Suppressor macrophage treated with lipopolysaccharide for 1 hour (primary cell): ENCODE measurements around the gene FLNB.
"Not testable (repeated sequence)": the region's sequence is repeated elsewhere in the genome, so short reads cannot be mapped to it uniquely, and the experiment has no call there.

Experiments
- DNase-seq, 3 donors: peaks; one replicate each; pipeline ENCODE4 v3.0.0-alpha.2; 2020 to 2022

Gene FLNB

DNA sequence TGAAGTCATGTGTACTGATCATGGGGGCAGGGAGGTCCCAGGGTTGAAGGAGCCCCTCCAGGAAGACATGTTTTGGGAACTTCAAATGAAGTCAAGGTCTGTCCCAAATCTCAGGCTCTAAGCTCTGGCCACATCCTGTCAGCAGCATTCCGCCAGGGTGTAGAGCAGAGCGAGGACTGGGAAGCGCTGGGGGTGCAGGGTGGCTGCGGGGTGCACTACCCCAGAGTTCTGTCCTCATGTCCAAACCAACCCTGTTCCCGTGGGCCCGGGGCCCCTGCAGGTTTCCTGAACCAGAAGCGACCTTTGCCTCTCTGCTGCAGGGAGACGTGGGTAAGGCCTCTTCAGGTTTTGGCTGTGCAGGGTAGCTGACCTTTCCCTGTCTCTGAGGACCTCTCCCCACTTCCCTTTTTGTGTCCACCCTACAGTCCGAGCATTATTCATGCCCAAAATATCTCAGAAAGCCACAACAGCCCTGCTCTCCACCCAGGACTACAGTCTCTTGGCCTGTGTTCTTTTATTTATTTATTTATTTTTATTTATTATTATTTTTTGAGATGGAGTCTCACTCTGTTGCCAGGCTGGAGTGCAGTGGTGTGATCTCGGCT lies 26.6 kb upstream of the FLNB start:
- DNase-seq, result peak in 2 of 3 donors; percentile 33 to 39

- DNase-seq, result peak; percentile 64 to 77 (median 74)
Measured at GRCh38 chr3:57982561-57983243, 25.5 kb upstream of the FLNB start.

GRCh38 chr3:57983734-57984518 lies 24.3 kb upstream of the FLNB start:
- DNase-seq, result peak; percentile 93 to 98 (median 97)

- DNase-seq, result peak in 1 of 3 donors; percentile 46
Measured at GRCh38 chr3:57985176-57985983, 22.8 kb upstream of the FLNB start.

- DNase-seq, result no peak
Measured at GRCh38 chr3:57985984-57986246, 22.3 kb upstream of the FLNB start.

DNA sequence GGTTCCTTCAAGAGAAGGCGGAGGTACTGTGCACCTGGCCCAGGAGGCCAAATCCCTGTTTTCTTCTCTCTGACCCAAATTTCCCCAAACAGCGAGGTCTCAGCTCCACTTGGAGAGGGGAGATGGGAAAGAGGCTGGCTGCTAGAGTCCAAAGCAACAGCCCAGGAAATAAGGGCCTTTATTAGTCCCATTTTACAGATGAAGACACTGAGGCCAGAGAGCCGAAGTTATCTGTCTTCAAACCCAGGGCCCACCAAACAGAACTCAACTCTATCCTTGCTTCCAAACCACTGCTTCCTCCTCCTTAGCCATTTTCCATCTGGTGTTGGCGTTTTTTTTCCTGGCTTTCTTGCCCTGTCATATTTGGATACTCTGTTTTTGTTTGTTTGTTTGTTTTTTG lies 22.0 kb upstream of the FLNB start:
- no peak for DNase-seq

DNA sequence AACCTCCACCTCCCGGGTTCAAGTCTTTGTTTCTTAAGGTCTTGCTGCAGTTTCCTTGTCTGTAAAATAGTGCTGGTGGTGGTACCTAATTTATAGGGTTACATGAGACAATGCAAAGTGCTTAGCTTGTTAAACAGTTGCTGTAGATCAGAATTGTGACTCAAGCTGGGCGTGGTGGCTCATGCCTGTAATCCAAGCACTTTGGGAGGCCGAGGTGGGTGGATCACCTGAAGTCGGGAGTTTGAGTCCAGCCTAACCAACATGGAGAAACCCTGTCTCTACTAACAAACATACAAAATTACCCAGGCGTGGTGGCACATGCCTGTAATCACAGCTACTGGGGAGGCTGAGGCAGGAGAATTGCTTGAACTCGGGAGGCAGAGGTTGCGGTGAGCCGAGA lies 19.0 kb upstream of the FLNB start:
- DNase-seq, result not testable (repeated sequence)

DNA sequence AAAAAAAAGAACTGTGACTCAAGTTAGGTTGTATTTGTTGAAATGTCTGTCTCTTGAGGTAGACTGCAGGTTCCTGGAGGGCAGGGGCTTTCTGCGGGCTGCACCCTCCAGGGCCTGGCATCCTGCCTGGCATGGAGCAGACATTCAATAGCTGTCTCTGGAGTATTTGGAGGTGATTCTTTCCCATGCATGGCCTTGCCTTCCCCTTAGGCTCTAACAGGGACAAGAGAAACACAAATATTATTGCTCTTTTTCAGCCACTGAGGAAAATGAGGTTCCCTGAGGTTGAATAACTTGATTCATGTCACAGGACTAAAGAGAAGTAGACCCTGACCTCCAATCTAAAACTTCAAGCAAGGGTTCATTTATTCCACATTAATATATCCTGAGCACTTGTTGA lies 18.6 kb upstream of the FLNB start:
- DNase-seq, result no peak

DNA sequence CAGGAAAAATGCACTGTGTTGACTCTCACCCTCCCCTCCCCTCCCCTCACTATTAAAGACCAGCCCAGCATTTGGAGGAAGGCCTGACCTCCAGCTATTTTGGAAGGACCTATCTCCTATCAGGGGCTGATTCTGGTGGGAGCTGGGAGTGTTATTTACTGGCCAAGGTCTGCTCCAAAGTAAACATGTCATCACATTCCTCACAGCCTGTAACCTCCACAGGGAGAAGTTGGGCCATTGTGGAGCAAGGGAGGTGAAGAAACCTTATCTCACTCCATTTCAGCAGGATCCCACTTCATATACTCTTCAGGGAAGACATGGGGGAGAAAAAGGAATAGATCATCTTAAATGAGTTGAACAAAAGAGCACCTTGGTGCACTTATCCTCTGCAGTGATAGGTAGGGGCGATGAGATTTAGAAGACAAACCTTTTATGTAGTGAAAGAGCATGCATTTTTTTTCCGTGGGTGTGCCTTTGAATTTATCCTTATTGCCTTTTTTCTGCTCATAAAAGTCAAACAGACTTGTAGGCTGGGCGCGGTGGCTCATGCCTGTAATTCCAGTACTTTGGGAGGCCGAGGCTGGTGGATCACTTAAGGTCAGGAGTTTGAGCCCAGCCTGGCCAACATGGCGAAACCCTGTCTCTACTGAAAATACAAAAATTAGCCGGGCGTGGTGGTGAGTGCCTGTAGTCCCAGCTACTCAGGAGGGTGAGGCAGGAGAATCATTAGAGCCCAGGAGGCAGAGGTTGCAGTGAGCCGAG lies 15.6 kb upstream of the FLNB start:
- no peak for DNase-seq

- peak in 2 of 3 donors; percentile 32 to 40 for DNase-seq
Measured at GRCh38 chr3:57998366-57999283, 9.6 kb upstream of the FLNB start.

DNA sequence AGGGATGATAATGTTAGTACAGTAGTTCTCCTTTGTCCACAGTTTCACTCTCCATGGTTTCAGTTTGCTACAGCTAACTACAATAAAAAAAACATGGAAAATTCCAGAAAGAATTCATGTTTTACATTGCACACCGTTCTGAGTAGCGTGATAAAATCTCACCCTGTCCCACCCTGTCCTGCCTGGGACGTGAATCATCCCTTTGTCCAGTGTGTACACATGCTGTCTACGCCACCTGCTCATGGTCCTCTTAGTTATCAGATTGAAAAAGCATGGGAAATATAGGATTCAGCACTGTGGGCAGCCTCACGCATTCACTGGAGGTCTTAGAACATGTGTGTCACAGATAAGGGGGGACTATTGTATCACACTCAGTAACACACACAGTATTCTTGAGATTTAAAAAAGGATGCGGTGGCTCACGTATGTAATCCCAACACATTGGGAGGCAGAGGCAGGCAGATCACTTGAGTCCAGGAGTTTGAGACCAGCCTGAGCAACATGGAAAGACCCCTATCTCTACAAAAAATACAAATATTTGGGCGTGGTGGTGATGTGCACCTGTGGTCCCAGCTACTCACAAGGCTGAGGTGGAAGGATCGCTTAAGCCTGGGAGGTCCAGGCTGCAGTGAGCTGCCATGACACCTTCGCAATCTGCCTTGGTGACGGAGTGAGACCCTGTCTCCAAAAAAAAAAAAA lies 8.7 kb upstream of the FLNB start:
- no peak for DNase-seq

- DNase-seq, result no peak
Measured at GRCh38 chr3:58000306-58001085, 7.7 kb upstream of the FLNB start.

DNA sequence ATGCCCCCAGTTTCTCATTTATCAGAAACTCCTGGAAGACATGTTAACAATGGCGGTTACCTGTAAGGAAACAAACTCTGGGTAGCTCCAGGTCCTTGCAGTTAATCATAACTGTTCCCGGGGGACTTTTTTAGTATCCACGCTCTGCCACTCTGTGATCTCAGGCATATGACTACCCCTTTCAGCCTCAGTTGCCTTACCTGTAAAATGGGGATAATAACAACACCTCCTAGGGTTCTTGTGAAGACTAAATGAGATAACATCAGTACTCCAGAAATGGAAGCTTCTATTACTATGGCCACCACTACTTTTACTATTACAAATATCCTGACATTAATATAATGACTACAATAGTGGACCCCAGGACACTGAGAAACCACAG lies 7.1 kb upstream of the FLNB start:
- DNase-seq, result no peak

DNA sequence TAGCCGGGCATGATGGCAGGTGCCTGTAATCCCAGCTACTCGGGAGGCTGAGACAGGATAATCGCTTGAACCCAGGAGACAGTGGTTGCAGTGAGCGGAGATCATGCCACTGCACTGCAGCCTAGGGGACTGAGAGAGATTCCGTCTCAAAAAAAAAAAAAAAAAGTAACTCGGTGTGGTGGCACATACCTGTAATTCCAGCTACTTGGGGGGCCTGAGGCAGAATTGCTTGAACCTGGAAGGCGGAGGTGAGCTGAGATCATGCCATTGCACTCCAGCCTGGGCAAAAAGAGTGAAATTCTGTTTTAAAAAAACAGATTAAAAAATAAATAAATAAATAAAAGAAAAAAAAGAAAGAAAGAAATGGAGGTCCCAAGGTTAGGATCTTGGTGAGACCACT lies 6.2 kb upstream of the FLNB start:
- no peak for DNase-seq

DNA sequence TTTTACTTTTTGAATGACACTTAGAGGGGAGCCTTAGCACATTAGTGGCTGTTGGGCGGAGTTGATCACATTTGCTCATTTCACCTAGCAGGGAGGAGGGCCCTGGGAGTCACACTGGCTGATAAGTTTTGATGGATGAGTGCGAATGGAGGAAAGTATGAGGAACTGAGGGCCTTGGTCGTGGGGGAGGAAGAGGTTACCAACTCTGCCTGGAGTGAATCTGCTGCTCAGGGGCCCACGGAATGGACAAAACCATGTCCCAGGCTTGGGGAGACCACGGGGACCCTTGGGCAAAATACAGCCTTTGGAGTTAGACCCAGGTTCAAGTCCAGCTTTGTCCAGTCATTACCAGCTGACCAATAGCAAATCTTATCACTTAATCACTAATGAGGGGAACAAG lies 5.1 kb upstream of the FLNB start:
- DNase-seq, result no peak

DNA sequence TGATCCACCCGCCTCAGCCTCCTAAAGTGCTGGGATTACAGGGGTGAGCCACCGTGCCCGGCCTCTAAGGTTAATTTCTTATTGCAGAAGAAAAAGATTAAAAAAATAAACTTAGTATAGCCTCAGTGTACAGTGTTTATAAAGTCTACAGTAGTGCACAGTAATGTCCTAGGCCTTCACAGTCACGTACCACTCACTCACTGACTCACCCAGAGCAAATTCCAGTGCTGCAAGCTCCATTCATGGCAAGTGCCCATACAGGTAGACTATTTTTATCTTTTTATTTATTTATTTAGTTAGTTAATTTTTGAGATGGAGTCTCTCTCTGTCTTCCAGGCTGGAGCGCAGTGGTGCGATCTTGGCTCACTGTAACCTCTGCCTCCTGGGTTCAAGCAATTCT lies 3.2 kb upstream of the FLNB start:
- DNase-seq, result no peak

- peak in 2 of 3 donors; percentile 48 to 53 for DNase-seq
Measured at GRCh38 chr3:58005669-58006068, 2.6 kb upstream of the FLNB start.

DNA sequence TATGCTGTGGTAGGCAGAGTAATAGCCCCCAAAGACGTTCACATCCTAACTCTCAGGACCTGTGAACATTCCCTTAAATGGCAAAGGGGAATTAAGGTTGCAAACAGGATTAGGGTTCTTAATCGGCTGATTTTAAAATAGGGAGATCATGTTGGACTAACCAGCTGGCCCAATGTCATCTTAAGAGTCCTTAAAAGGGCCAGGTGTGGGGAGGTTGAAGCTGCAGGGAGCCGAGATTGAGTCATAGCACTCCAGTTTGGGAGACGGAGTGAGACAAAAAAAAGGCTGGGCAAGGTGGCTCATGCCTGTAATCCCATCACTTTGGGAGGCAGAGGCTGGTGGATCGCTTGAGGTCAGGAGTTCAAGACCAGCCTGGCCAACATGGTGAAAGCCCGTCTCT lies 1.6 kb upstream of the FLNB start:
- no peak for DNase-seq

GRCh38 chr3:58009026-58009748 lies 965 bp downstream of the FLNB start:
- DNase-seq, result peak in 1 of 3 donors; percentile 52
